GM12874 (cell line): ENCODE results near the gene SULT1A3.
"Not testable (repeated sequence)": the region's sequence is repeated elsewhere in the genome, so short reads cannot be mapped to it uniquely, and the experiment has no call there.

Source experiments
- TF ChIP-seq, protein P1 (sequence below): IDR thresholded peaks from 2 replicates; pipeline ENCODE4 v1.5.1; 2011; ENCODE audit warnings: low read depth, mild to moderate bottlenecking, control low read depth, low read length, moderate library complexity; ENCODE audit not compliant: insufficient read depth

Gene SULT1A3

DNA sequence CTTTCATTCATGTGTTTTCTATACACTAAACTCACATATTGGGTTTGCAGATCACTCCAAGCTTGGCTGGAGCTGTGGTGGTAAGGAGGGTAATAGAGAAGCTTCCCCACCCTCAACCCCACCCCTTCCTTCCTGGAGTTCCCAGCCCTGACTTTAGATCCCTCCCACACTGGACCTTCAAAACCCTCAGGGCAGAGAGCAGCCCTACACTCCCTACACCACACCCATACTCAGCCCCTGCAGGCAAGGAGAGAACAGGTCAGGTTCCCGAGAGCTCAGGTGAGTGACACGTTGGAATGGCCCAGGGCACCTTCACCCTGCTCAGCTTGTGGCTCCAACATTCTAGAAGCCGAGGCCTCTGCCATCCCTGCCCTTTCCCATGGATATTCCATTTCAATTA is at the start of gene SULT1A3:
Gene SULT1A3, plus strand, starts transcription at position 207 of the 400 bp plus-strand sequence. CDS start 1,474 bp downstream, outside the sequence.
- TF ChIP-seq, protein P1, sequence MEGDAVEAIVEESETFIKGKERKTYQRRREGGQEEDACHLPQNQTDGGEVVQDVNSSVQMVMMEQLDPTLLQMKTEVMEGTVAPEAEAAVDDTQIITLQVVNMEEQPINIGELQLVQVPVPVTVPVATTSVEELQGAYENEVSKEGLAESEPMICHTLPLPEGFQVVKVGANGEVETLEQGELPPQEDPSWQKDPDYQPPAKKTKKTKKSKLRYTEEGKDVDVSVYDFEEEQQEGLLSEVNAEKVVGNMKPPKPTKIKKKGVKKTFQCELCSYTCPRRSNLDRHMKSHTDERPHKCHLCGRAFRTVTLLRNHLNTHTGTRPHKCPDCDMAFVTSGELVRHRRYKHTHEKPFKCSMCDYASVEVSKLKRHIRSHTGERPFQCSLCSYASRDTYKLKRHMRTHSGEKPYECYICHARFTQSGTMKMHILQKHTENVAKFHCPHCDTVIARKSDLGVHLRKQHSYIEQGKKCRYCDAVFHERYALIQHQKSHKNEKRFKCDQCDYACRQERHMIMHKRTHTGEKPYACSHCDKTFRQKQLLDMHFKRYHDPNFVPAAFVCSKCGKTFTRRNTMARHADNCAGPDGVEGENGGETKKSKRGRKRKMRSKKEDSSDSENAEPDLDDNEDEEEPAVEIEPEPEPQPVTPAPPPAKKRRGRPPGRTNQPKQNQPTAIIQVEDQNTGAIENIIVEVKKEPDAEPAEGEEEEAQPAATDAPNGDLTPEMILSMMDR, result not testable (repeated sequence)

DNA sequence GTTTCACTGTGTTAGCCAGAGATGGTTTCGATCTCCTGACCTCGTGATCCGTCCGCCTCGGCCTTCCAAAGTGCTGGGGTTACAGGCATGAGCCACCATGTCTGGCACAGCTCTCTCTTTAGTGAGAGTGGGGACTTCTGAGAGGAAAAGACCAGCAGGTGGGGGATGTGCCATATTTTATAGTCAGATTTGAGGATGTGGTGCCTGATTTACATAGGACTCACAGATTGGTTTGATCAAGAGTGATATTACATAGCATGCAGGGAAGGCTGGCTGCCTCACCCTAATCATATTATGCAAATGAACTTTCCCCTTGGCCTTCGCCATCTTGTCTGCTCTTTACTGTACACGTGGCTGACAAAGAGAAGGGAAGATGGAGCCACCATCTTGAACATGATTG is 48.0 kb upstream of the SULT1A3 start:
- TF ChIP-seq, protein P1, result no peak

DNA sequence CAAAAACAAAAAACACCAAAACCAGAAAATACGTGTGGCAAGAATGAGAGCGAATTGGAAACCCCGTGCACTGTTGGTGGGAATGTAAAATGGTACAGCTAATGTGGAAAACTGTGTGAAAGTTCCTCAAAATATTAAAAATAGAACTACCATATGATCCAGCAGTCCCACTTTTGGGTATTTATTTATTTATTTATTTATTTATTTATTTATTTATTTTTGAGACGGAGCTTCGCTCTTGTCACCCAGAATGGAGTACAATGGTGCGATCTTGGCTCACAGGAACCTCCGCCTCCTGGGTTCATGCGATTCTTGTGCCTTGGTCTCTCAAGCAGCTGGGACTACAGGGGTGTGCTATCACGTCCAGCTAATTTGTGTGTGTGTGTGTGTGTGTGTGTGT is 46.5 kb upstream of the SULT1A3 start:
- TF ChIP-seq, protein P1, result no peak

DNA sequence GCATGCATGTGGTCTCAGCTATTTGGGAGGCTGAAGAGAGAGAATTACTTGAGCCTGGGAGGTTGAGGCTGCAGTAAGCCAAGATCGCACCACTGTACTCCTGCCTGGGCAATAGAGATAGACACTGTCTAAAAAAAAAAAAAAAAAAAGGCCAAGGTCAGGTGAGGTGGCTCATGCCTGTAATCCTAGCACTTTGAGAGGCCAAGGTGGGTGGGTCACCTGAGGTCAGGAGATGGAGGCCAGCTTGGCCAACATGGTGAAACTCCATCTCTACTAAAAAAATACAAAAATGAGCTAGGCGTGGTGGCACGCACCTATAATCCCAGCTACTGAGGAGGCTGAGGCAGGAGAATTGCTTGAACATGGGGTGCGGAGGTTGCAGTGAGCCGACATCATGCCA is 43.9 kb upstream of the SULT1A3 start:
- TF ChIP-seq, protein P1, result no peak

DNA sequence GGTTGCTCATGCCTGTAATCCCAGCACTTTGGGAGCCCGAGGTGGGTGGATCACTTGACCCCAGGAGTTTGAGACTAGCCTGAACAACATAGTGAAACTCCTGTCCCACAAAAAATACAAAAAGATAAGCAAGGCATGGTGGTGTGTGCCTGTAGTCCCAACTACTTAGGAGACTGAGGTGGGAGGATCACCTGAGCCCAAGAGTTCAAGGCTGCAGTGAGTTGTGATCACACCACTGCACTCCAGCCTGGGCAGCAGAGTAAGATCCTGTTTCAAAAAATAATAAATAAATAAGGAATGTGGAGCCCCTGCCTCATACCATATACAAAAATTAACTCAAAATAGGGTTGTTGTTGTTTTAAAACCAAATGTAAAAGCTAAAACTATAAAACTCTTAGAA is 41.8 kb upstream of the SULT1A3 start:
- TF ChIP-seq, protein P1, result no peak

DNA sequence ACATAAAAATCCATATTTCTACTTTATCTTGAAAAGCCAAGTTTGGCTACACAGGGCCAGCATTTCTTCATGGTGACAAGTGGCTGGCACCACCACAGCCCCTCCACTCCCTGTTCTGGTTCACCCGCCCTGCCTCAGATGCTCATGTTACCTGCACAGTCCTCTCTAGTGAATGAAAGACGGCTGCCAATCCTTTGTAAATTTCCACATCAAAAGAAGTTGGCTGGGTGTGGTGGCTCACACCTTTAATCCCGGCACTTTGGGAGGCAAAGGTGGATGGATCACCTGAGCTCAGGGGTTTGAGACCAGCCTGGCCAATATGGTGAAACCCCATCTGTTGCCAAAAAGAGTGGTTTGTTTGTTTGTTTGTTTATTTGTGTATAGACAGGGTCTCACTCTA is 35.5 kb upstream of the SULT1A3 start:
- TF ChIP-seq, protein P1, result no peak

DNA sequence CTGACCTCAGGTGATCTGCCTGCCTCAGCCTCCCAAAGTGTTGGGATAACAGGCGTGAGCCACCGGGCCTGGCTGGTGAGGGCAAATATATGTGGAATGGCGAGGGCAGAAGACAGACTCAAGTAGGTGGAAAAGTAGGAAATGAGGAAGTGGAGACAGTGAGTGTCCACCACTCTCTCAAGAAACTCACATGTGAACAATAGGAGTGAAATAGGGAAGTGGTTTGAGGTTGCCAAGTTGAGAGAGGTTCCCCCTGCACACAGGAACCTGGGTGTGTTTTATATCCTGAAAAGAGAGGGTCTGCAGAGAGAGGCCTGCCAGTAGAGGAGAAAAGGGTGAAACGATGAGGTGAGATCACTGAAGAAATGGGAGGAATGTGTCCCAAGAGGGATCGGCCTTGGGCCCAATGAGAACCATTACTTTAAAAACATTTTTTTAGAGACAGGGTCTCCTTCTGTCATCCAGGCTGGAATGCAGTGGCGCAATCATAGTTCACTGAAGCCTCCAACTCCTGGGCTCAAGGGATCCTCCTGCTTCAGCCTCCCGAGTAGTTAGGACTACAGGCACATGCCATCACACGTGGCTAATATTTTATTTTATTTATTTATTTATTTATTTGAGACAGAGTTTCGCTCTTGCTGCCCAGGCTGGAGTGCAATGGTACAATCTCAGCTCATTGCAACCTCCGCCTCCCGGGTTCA is 32.7 kb upstream of the SULT1A3 start:
- TF ChIP-seq, protein P1, result no peak
